ENCODE results near the gene GID8.
"Not testable (repeated sequence)": the region's sequence is repeated elsewhere in the genome, so short reads cannot be mapped to it uniquely, and the experiment has no call there.

GID8 gene

GRCh38 chr20:62916703-62917476 is 21.1 kb upstream of the GID8 start:
- peak overlapping the region; percentile 21 for H3K4me3 ChIP-seq (ENCODE audit: low read depth, low read length)
- H3K9me3 ChIP-seq (ENCODE audit: control insufficient read depth, insufficient read depth, low read length), result no peaks in the 10 kb centered on the region
- no peaks in the 10 kb centered on the region for H3K27me3 ChIP-seq (ENCODE audit: control insufficient read depth, insufficient read depth, low read length)
- H3K9ac ChIP-seq (ENCODE audit: low read depth, low read length), result no peak overlapping the region
- H3K4me1 ChIP-seq (ENCODE audit: control insufficient read depth, insufficient read depth, low read length), result peaks cover 50% of the 10 kb centered on the region
- H3K36me3 ChIP-seq (ENCODE audit: control insufficient read depth, insufficient read depth, low read length), result peaks cover 4% of the 10 kb centered on the region

GRCh38 chr20:62917720-62918119 is 20.2 kb upstream of the GID8 start:
- H3K9me3 ChIP-seq (ENCODE audit: control insufficient read depth, insufficient read depth, low read length), result no peaks in the 10 kb centered on the region
- no peaks in the 10 kb centered on the region for H3K36me3 ChIP-seq (ENCODE audit: control insufficient read depth, insufficient read depth, low read length)
- H3K4me3 ChIP-seq (ENCODE audit: low read depth, low read length), result no peak overlapping the region
- H3K27me3 ChIP-seq (ENCODE audit: control insufficient read depth, insufficient read depth, low read length), result no peaks in the 10 kb centered on the region
- peaks cover 52% of the 10 kb centered on the region for H3K4me1 ChIP-seq (ENCODE audit: control insufficient read depth, insufficient read depth, low read length)
- H3K9ac ChIP-seq (ENCODE audit: low read depth, low read length), result no peak overlapping the region

- no peaks in the 10 kb centered on the region for H3K9me3 ChIP-seq (ENCODE audit: control insufficient read depth, insufficient read depth, low read length)
- peaks cover 52% of the 10 kb centered on the region for H3K4me1 ChIP-seq (ENCODE audit: control insufficient read depth, insufficient read depth, low read length)
- H3K36me3 ChIP-seq (ENCODE audit: control insufficient read depth, insufficient read depth, low read length), result no peaks in the 10 kb centered on the region
- no peak overlapping the region for H3K4me3 ChIP-seq (ENCODE audit: low read depth, low read length)
- no peak overlapping the region for H3K9ac ChIP-seq (ENCODE audit: low read depth, low read length)
- H3K27me3 ChIP-seq (ENCODE audit: control insufficient read depth, insufficient read depth, low read length), result no peaks in the 10 kb centered on the region
Measured at GRCh38 chr20:62918147-62918546, 19.8 kb upstream of the GID8 start.

- Histone ChIP-seq H3K27me3 (ENCODE audit: control insufficient read depth, insufficient read depth, low read length) (no peaks in the 10 kb centered on the region), H3K9ac (ENCODE audit: low read depth, low read length) (no peak overlapping the region), H3K4me1 (ENCODE audit: control insufficient read depth, insufficient read depth, low read length) (peaks cover 55% of the 10 kb centered on the region), H3K36me3 (ENCODE audit: control insufficient read depth, insufficient read depth, low read length) (no peaks in the 10 kb centered on the region), H3K4me3 (ENCODE audit: low read depth, low read length) (no peak overlapping the region), H3K9me3 (ENCODE audit: control insufficient read depth, insufficient read depth, low read length) (no peaks in the 10 kb centered on the region)
Measured at GRCh38 chr20:62918831-62919230, 19.1 kb upstream of the GID8 start.

- no peaks in the 10 kb centered on the region for H3K9me3 ChIP-seq (ENCODE audit: control insufficient read depth, insufficient read depth, low read length)
- H3K27me3 ChIP-seq (ENCODE audit: control insufficient read depth, insufficient read depth, low read length), result no peaks in the 10 kb centered on the region
- H3K9ac ChIP-seq (ENCODE audit: low read depth, low read length), result no peak overlapping the region
- no peaks in the 10 kb centered on the region for H3K36me3 ChIP-seq (ENCODE audit: control insufficient read depth, insufficient read depth, low read length)
- H3K4me3 ChIP-seq (ENCODE audit: low read depth, low read length), result peak overlapping the region; percentile 8
- peaks cover 53% of the 10 kb centered on the region for H3K4me1 ChIP-seq (ENCODE audit: control insufficient read depth, insufficient read depth, low read length)
Measured at GRCh38 chr20:62920039-62920645, 17.8 kb upstream of the GID8 start.

GRCh38 chr20:62921119-62921687 is 16.7 kb upstream of the GID8 start:
- H3K4me3 ChIP-seq (ENCODE audit: low read depth, low read length), result no peak overlapping the region
- H3K9me3 ChIP-seq (ENCODE audit: control insufficient read depth, insufficient read depth, low read length), result no peaks in the 10 kb centered on the region
- no peak overlapping the region for H3K9ac ChIP-seq (ENCODE audit: low read depth, low read length)
- peaks cover 48% of the 10 kb centered on the region for H3K4me1 ChIP-seq (ENCODE audit: control insufficient read depth, insufficient read depth, low read length)
- no peaks in the 10 kb centered on the region for H3K36me3 ChIP-seq (ENCODE audit: control insufficient read depth, insufficient read depth, low read length)
- no peaks in the 10 kb centered on the region for H3K27me3 ChIP-seq (ENCODE audit: control insufficient read depth, insufficient read depth, low read length)

- Histone ChIP-seq H3K9me3 (ENCODE audit: control insufficient read depth, insufficient read depth, low read length) (no peaks in the 10 kb centered on the region), H3K36me3 (ENCODE audit: control insufficient read depth, insufficient read depth, low read length) (no peaks in the 10 kb centered on the region), H3K9ac (ENCODE audit: low read depth, low read length) (no peak overlapping the region), H3K4me1 (ENCODE audit: control insufficient read depth, insufficient read depth, low read length) (peaks cover 39% of the 10 kb centered on the region), H3K27me3 (ENCODE audit: control insufficient read depth, insufficient read depth, low read length) (no peaks in the 10 kb centered on the region), H3K4me3 (ENCODE audit: low read depth, low read length) (no peak overlapping the region)
Measured at GRCh38 chr20:62922451-62922921, 15.5 kb upstream of the GID8 start.

GRCh38 chr20:62923059-62923668 is 14.8 kb upstream of the GID8 start:
- H3K27me3 ChIP-seq (ENCODE audit: control insufficient read depth, insufficient read depth, low read length); H3K4me3 ChIP-seq (ENCODE audit: low read depth, low read length); H3K9ac ChIP-seq (ENCODE audit: low read depth, low read length); H3K36me3 ChIP-seq (ENCODE audit: control insufficient read depth, insufficient read depth, low read length); H3K9me3 ChIP-seq (ENCODE audit: control insufficient read depth, insufficient read depth, low read length): not testable (repeated sequence)
- peaks cover 39% of the 10 kb centered on the region for H3K4me1 ChIP-seq (ENCODE audit: control insufficient read depth, insufficient read depth, low read length)

- Histone ChIP-seq H3K4me1 (ENCODE audit: control insufficient read depth, insufficient read depth, low read length) (peaks cover 34% of the 10 kb centered on the region), H3K4me3 (ENCODE audit: low read depth, low read length) (peak overlapping the region; percentile 88), H3K9ac (ENCODE audit: low read depth, low read length) (no peak overlapping the region), H3K9me3 (ENCODE audit: control insufficient read depth, insufficient read depth, low read length) (no peaks in the 10 kb centered on the region), H3K27me3 (ENCODE audit: control insufficient read depth, insufficient read depth, low read length) (no peaks in the 10 kb centered on the region), H3K36me3 (ENCODE audit: control insufficient read depth, insufficient read depth, low read length) (no peaks in the 10 kb centered on the region)
Measured at GRCh38 chr20:62923669-62924441, 14.1 kb upstream of the GID8 start.

- Histone ChIP-seq H3K4me3 (ENCODE audit: low read depth, low read length) (peak overlapping the region; percentile 88), H3K4me1 (ENCODE audit: control insufficient read depth, insufficient read depth, low read length) (peaks cover 32% of the 10 kb centered on the region)
Measured at GRCh38 chr20:62924442-62925075, 13.4 kb upstream of the GID8 start.

GRCh38 chr20:62925076-62925419 is 12.9 kb upstream of the GID8 start:
- Histone ChIP-seq H3K9ac (ENCODE audit: low read depth, low read length) (peak overlapping the region; percentile 92), H3K9me3 (ENCODE audit: control insufficient read depth, insufficient read depth, low read length) (no peaks in the 10 kb centered on the region), H3K27me3 (ENCODE audit: control insufficient read depth, insufficient read depth, low read length) (no peaks in the 10 kb centered on the region), H3K4me1 (ENCODE audit: control insufficient read depth, insufficient read depth, low read length) (peaks cover 28% of the 10 kb centered on the region), H3K36me3 (ENCODE audit: control insufficient read depth, insufficient read depth, low read length) (no peaks in the 10 kb centered on the region), H3K4me3 (ENCODE audit: low read depth, low read length) (peak overlapping the region; percentile 88)

More at GRCh38 chr20:62924442-62925075, 13.4 kb upstream of the GID8 start:
- Histone ChIP-seq H3K36me3 (ENCODE audit: control insufficient read depth, insufficient read depth, low read length) (no peaks in the 10 kb centered on the region), H3K27me3 (ENCODE audit: control insufficient read depth, insufficient read depth, low read length) (no peaks in the 10 kb centered on the region), H3K9ac (ENCODE audit: low read depth, low read length) (peak overlapping the region; percentile 92), H3K9me3 (ENCODE audit: control insufficient read depth, insufficient read depth, low read length) (no peaks in the 10 kb centered on the region)
